Activated T-helper 1 cell treated with anti-CD3 and anti-CD28 coated beads, Interleukin-12 subunit alpha, Interleukin-12 subunit beta, Interleukin-2, Interleukin-4 antibody, amounts not matched to agents 30 ng/mL and 10 ng/mL and 1 ng/mL, durations not matched to agents 14 hours and 24 hours and 36 hours (primary cell): ENCODE measurements around the gene SLC15A3. TPM values are rescaled to one million over a fixed set of nuclear protein-coding genes. Genes with fewer than 3 reads are reported as not detected.
"Not testable (repeated sequence)": the region's sequence is repeated elsewhere in the genome, so short reads cannot be mapped to it uniquely, and the experiment has no call there.

Experiments
- DNase-seq: peaks from one replicate; pipeline ENCODE4 v3.0.0; 2021; ENCODE audit warnings: low spot score
- H3K27ac Mint-ChIP-seq: one replicate; pipeline ENCODE4 v1.8.0; 2021; ENCODE audit warnings: mild to moderate bottlenecking, mixed read lengths
- H3K27me3 Mint-ChIP-seq: one replicate; pipeline ENCODE4 v1.8.0; 2022; ENCODE audit warnings: mild to moderate bottlenecking, moderate library complexity, mixed read lengths; ENCODE audit not compliant: insufficient read depth
- H3K36me3 Mint-ChIP-seq: one replicate; pipeline ENCODE4 v1.8.0; 2021; ENCODE audit warnings: low read depth, mixed read lengths
- H3K4me1 Mint-ChIP-seq: one replicate; pipeline ENCODE4 v1.8.0; 2021; ENCODE audit warnings: low read depth, mixed read lengths
- H3K4me3 Mint-ChIP-seq: one replicate; pipeline ENCODE4 v1.8.0; 2021; ENCODE audit warnings: mild to moderate bottlenecking, moderate library complexity, mixed read lengths
- H3K9me3 Mint-ChIP-seq: one replicate; pipeline ENCODE4 v1.8.0; 2021; ENCODE audit warnings: mixed read lengths
- intact Hi-C: fragments of 100-400 bp; cut with micrococcal nuclease; formaldehyde crosslinking; loops from one replicate; pipeline ENCODE4 v1.15.1; 2024
- total RNA-seq: library from RNA; stranded (reverse); gene quantifications from 2 replicates; pipeline ENCODE4 v1.2.3, GENCODE V29; 2022

Gene SLC15A3
- total RNA-seq, 1 donor from 2014 or later: 2.0 TPM

DNA sequence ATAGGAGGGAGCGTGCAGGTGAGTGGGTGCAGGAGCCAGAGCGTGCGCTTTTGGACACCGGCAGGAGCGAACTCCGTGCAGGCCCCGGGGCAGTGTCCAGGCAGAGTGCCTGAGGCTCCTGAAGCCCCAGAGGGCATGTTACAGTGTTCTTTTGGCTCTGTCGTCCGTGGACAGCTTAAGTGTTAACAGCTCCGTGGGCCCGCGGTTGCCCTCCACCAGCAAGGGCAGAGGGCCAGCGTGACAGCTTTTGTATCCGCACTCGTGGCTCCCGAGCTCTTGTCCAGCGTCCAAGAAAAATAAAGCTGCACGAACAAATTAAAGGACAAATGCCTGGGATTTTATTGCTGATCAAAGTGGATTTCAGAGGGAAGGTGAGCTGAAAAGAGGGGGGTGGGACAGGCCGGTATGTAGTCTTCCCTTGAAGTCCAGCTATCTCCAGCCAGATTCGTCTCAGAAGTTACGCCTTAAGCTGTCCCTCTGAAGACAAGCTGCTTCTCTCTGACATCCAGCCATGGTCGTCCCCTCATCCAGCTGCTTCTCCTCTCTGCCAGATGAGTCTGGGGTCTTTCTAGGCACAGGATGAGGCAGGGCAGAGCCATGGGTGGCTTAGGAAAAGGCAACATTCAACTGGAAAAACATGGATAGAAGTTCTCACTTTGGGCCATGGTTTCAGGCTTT, 39.0 kb downstream of the SLC15A3 start:
- H3K27me3 Mint-ChIP-seq: peaks cover 16% of the 10 kb centered on the region
- no peaks in the 10 kb centered on the region for H3K9me3 Mint-ChIP-seq
- H3K36me3 Mint-ChIP-seq: peaks cover 8% of the 10 kb centered on the region
- no peak overlapping the region for H3K27ac Mint-ChIP-seq
- intact Hi-C loops: loop anchor here (1.0 to 5.0 kb wide), 2 partner anchors 72 to 204 kb away; no protein-coding TSS in a partner anchor
- no peak for DNase-seq
- H3K4me1 Mint-ChIP-seq: peaks cover 59% of the 10 kb centered on the region
- peak overlapping the region; percentile 96 for H3K4me3 Mint-ChIP-seq

DNA sequence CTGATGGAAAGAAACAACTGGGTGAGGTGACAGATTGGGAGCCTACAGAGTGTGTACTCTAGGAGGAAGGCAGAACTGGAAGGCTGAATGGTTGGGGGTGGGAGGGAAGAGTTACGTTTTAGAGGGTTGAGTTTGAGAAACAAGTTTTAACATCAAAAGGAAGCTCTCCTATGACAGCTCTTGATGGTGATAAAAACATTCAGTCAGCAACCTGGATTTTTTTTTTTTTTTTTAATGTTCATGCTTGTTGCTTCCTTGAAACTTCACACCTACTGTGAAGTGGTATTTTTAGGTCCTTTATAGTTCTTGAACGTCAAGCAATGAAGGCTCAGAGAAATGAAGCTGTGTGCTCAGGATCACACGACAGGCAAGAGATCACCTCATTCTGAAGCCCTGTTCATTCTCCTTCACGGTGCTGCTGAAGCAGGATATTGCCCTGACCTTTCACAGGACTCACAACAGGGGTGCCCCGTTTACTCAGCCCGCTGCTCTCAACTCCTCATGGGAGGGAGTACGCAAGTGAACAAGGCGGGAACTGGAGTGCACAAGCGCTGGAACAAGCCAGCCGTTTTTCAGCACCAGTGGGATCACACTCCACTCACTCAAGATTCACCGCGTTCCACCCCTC, 39.6 kb downstream of the SLC15A3 start:
- Mint-ChIP-seq H3K9me3 (no peaks in the 10 kb centered on the region), H3K36me3 (peaks cover 7% of the 10 kb centered on the region), H3K4me3 (peak overlapping the region; percentile 49), H3K4me1 (peaks cover 59% of the 10 kb centered on the region), H3K27me3 (peaks cover 16% of the 10 kb centered on the region), H3K27ac (peak overlapping the region; percentile 69)
- intact Hi-C loops: loop anchor here (5.0 kb wide), 1 partner anchor 205 kb away; no protein-coding TSS in a partner anchor
- no peak for DNase-seq

DNA sequence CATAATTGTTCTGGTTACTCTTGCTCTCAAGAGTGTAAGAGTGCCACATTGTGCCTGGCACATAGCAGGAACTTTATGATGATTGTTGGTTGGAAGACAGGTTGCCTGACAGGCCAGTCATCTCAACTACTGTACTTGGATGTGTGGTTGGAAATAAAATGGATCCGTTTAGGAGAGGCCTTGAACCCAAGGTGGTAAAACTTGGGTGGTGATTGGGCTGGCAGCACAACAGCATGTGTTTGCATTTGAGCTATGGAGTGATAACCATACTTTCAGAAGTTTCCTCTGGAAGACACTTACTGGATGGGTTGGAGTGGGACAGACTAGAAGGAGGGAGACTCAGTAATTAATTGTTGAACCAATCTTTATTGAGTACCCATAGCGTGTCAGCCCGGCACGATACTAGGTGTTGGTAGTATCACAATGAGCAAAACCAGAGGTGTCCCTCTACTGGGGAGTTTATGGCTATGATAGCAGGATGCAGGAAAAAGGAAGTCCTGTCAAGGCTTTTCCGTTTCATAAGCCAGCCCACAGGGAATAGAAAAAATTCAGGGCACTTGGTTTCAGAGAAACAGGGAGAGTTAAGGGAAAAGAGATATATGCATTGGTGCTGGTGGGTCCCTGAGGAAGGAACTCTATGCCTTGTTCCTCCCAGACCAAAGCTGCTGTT, 41.1 kb downstream of the SLC15A3 start:
- peaks cover 16% of the 10 kb centered on the region for H3K27me3 Mint-ChIP-seq
- peaks cover 2% of the 10 kb centered on the region for H3K36me3 Mint-ChIP-seq
- intact Hi-C loops: loop anchor here (5.0 kb wide), 1 partner anchor 206 kb away; no protein-coding TSS in a partner anchor
- no peak overlapping the region for H3K27ac Mint-ChIP-seq
- H3K9me3 Mint-ChIP-seq: no peaks in the 10 kb centered on the region
- no peak for DNase-seq
- no peak overlapping the region for H3K4me3 Mint-ChIP-seq
- peaks cover 53% of the 10 kb centered on the region for H3K4me1 Mint-ChIP-seq

DNA sequence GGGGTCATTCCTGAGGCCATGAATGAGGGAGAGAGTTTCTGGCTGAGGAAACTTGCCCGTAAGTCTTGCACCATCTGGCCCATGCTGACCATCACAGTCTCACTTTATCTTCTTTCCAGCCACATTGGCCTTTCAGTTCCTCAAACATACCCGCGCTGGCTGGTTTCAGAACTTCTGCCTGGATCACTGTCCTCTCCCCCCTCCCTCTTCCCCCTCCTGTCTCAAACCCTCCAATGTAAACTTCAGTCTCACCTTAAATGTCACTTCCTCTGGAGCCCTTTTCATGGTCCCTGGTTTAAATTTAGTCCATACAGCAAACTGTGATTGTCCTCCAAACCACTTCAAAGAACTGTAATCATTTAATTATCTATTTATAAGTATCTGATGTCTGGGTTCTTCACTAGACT, 41.7 kb downstream of the SLC15A3 start:
- Mint-ChIP-seq H3K27ac (no peak overlapping the region), H3K4me1 (peaks cover 52% of the 10 kb centered on the region), H3K4me3 (no peak overlapping the region), H3K27me3 (peaks cover 16% of the 10 kb centered on the region), H3K36me3 (peaks cover 2% of the 10 kb centered on the region), H3K9me3 (no peaks in the 10 kb centered on the region)
- no peak for DNase-seq
- intact Hi-C loops: loop anchor here (5.0 kb wide), 1 partner anchor 207 kb away; no protein-coding TSS in a partner anchor

DNA sequence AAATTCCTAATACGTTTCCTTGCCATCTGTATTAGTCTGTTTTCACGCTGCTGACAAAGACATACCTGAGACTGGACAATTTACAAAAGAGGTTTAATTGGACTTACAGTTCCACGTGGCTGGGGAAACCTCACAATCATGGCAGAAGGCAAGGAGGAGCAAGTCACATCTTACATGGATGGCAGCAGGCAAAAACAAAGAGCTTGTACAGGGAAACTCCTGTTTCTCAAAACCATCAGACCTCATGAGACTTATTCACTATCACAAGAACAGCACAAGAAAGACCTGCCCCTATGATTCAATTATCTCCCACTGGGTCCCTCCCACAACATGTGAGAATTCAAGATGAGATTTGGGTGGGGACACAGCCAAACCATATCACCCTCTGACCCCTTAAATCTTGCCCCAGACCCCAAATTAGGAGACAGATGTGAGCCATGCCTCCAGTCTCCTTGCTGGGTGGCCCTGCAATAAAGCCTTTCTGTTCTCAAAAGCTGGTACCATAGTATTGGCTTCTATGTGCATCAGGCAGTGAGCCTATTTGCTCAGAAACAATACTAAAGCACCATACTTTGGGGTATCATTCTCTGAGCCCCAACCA, 42.2 kb downstream of the SLC15A3 start:
- H3K9me3 Mint-ChIP-seq, H3K4me3 Mint-ChIP-seq, H3K27ac Mint-ChIP-seq, DNase-seq, H3K36me3 Mint-ChIP-seq: not testable (repeated sequence)
- intact Hi-C loops: loop anchor here (5.0 kb wide), 1 partner anchor 208 kb away; no protein-coding TSS in a partner anchor
- peaks cover 52% of the 10 kb centered on the region for H3K4me1 Mint-ChIP-seq
- H3K27me3 Mint-ChIP-seq: peaks cover 16% of the 10 kb centered on the region

DNA sequence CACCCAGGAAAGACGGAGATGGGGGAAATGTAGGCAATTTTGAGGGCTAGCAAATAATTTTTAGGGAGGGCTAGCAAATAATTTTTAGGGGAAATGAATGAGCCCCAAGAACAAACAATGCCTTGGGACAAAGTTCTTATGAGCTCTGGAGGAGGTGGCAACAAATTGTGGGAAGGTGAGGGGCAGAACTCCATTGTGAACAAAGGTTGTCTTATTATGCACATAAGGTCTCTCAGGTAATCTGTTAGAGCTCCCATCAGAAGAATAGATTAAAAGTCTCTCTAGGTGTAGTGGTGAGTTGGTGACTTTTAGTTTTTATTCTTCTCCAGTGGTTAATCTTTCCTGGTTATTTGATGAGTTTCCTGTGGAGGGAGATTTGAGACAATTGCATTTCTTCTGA, 43.2 kb downstream of the SLC15A3 start:
- Mint-ChIP-seq H3K36me3 (peaks cover 4% of the 10 kb centered on the region), H3K27ac (no peak overlapping the region), H3K27me3 (peaks cover 16% of the 10 kb centered on the region), H3K4me1 (peaks cover 56% of the 10 kb centered on the region), H3K9me3 (no peaks in the 10 kb centered on the region), H3K4me3 (no peak overlapping the region)
- intact Hi-C loops: no loop called here
- no peak for DNase-seq

DNA sequence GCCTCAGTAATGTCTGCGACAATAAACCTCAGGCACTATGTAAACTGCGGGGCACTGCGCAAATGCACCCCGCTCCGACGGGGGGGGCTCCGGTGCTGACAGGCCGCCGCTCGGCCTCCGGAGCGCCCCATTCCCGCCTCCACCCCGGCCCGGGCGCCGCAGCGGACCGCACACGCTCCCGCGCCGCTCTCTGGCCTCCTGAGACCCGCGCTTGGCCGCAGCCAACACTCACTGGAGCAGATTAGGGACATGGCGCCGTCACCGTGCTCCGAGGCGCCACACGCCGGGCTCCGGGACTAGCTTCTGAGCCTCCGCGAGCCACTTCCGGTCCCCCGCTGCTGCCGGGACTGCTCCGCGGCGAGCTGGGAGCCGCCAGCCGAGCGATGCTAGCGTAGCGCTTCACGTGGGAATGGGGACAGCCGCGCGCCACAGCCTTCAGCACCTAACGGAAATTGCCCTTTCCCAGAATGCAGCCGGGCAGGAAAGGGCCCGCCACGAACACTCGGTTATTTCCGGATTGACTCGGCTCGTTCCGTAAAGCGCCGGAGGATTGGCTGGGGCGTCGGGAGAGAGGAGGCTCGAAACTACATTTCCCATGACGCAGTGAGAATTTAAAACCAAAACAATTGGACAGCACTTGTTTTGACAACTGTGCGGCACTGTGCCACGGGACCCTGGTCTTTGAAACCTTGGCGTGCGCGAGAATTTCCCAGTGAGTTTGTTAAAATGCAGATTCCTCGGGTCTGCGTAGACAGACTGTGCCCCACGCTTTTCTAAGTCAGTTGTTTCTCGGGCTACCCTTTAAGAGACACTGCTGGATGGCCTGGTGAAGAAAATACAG, 45.6 kb downstream of the SLC15A3 start, which contains the start of gene PRPF19:
Gene PRPF19 (minus strand): TSS at position 454 of the 841 bp plus-strand sequence. CDS start 203 bp downstream, at position 251.
- peaks cover 38% of the 10 kb centered on the region for H3K4me1 Mint-ChIP-seq
- peak; percentile 99 for DNase-seq
- H3K36me3 Mint-ChIP-seq: peaks cover 22% of the 10 kb centered on the region
- H3K4me3 Mint-ChIP-seq: peak within 1 kb of the TSS; percentile 90
- intact Hi-C loops: loop anchor here (1.0 to 2.0 kb wide), 6 partner anchors 9 to 524 kb away; partner anchors contain the start of genes DDB1, SDHAF2, TKFC and VPS37C
- H3K27ac Mint-ChIP-seq: peak within 1 kb of the TSS; percentile 90
- no peaks in the 10 kb centered on the region for H3K9me3 Mint-ChIP-seq
- H3K27me3 Mint-ChIP-seq: peaks cover 15% of the 10 kb centered on the region

DNA sequence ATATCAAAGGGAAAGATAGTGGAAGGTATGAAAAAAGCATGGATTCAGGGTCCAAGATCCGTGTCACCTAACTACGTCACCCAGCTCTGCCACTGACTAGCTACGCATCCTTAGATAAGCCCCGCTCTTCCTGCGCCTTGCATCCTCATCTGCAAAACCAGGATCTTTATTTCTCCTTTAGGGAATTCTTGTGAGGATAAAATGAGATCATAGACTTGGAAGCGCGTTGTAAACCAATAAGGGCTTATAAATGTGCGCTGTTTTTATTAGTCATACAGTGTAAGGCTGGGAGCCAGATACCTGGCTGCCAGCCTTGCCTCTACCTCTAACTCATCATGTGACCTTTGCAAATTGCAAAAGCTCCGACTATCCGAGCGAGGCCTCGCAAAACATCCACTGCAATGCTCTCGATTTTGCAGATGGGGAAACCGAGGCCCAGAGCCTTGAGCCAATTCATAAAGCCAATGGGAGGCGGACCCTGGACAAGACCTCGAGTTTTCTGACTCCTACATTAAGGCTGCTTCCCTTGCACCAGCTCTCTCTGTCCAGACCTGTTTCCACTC, 46.3 kb downstream of the SLC15A3 start:
- Mint-ChIP-seq H3K36me3 (peaks cover 26% of the 10 kb centered on the region), H3K27ac (peak overlapping the region; percentile 90), H3K27me3 (peaks cover 11% of the 10 kb centered on the region), H3K4me1 (peaks cover 33% of the 10 kb centered on the region), H3K9me3 (no peaks in the 10 kb centered on the region), H3K4me3 (peak overlapping the region; percentile 90)
- DNase-seq: no peak
- intact Hi-C loops: loop anchor here (1.0 to 2.0 kb wide), 6 partner anchors 10 to 525 kb away; partner anchors contain the start of genes DDB1, SDHAF2, TKFC and VPS37C

DNA sequence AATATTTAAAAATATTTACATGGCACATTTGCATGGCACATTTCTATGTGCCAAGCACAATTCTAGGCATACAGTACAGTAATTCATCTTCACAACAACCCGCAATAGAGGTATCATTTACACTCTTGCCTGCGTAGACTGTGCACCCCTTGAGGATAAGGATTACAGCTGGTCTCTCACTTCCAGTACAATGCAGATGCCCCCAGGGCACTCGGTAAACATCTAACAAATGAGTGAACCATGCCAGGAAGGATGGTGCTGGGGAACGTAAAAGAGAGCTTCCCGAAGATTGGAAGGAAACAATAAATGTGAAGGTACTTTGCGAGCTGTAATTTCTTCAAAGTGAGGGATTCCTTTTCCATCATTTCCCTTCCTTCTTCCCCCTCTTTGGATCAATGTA, 46.9 kb downstream of the SLC15A3 start:
- Mint-ChIP-seq H3K4me1 (peaks cover 32% of the 10 kb centered on the region), H3K9me3 (no peaks in the 10 kb centered on the region), H3K27me3 (peaks cover 8% of the 10 kb centered on the region), H3K27ac (peak overlapping the region; percentile 90), H3K36me3 (peaks cover 30% of the 10 kb centered on the region), H3K4me3 (peak overlapping the region; percentile 90)
- no peak for DNase-seq
- intact Hi-C loops: no loop called here

DNA sequence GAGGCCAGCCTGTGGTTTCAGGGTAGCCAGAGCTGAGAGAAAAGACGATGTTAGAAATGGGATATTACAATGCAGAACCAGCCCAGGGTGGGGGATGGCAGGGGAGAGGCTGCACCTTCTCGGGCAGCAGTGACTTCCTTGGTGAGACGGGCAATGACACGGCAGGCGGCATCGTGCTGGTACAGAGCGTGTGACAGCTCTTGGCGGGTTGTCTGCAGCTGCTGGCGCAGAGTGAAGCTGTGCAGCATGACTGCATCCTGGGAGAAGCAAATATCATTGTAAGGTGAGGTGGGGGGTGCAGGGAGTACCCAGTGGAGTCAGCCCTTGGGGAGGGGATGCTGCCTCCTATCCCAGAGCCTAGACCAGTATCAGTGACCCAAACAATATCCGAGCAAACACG, 49.4 kb downstream of the SLC15A3 start:
- Mint-ChIP-seq H3K36me3 (peaks cover 41% of the 10 kb centered on the region), H3K9me3 (no peaks in the 10 kb centered on the region), H3K4me3 (peak overlapping the region; percentile 40), H3K27me3 (no peaks in the 10 kb centered on the region), H3K27ac (no peak overlapping the region), H3K4me1 (peaks cover 32% of the 10 kb centered on the region)
- no peak for DNase-seq
- intact Hi-C loops: no loop called here

DNA sequence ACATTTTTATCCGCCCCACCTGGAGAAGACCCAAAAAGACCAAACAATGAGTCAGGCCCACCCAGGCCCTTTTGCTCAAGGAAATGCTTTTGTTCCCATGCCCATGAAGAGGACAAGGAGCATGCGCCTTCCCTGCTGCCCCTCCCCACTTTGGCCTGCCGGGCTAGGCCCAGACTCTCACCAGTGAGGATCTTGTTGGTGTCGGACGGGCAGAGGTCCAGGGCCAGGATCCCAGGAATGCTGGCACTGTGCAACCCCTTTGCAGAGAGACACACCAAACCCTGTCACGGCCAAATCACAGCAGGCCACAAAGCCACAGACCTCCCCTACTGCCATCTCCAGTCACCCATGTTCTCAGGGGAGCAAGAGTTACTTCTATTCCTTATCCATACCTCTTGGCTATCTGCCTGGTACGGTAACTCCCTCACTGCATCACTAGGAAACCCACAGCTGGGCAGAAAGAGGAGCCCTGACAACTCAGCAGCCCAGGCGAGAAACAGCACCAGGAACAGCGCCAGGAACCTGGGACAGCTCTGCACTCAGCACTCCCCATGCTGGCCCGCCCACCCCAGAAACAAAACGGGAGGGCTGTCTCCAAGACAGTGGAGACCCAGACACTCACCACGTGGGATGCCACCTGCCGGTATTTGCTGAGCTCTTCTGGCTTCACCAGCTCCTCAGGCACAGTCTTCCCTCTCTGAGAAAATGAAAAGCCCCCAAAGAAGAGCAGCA, 51.1 kb downstream of the SLC15A3 start:
- intact Hi-C loops: no loop called here
- Mint-ChIP-seq H3K36me3 (peaks cover 54% of the 10 kb centered on the region), H3K4me3 (no peak overlapping the region)

More for the DNA sequence above, 51.1 kb downstream of the SLC15A3 start:
- no peaks in the 10 kb centered on the region for H3K27me3 Mint-ChIP-seq
- peaks cover 24% of the 10 kb centered on the region for H3K4me1 Mint-ChIP-seq
- no peaks in the 10 kb centered on the region for H3K9me3 Mint-ChIP-seq
- DNase-seq: no peak
- no peak overlapping the region for H3K27ac Mint-ChIP-seq
